BE2C (cell line): ENCODE measurements around the gene ESYT3.
"Not testable (repeated sequence)": the region's sequence is repeated elsewhere in the genome, so short reads cannot be mapped to it uniquely, and the experiment has no call there.

Experiments used
- DNase-seq: peaks from one replicate; pipeline ENCODE4 v3.0.0-alpha.2; 2020
- H3K27me3 ChIP-seq: fragments of 250-450 bp; sonication (Bioruptor Pico); 2 replicates; pipeline ENCODE4 v1.5.1; 2020; ENCODE audit warnings: mild to moderate bottlenecking
- H3K36me3 ChIP-seq: fragments of 250-450 bp; sonication (Bioruptor Pico); 2 replicates; pipeline ENCODE4 v1.5.1; 2020; ENCODE audit warnings: mild to moderate bottlenecking
- H3K4me1 ChIP-seq: fragments of 250-450 bp; sonication (Bioruptor Pico); 2 replicates; pipeline ENCODE4 v1.5.1; 2020
- H3K4me3 ChIP-seq: 2 replicates; pipeline ENCODE4 v1.5.1; 2011; ENCODE audit warnings: low read depth, low read length
- H3K9me3 ChIP-seq: fragments of 250-450 bp; sonication (Bioruptor Pico); 2 replicates; pipeline ENCODE4 v1.5.1; 2020
- TF ChIP-seq, protein P1 (sequence below): IDR thresholded peaks from 2 replicates; pipeline ENCODE4 v1.5.1; 2012; ENCODE audit warnings: mild to moderate bottlenecking, low read depth, low read length

Gene ESYT3

GRCh38 chr3:138492980-138493675 is 58.7 kb downstream of the ESYT3 start:
- Histone ChIP-seq H3K27me3 (no peaks in the 10 kb centered on the region), H3K9me3 (no peaks in the 10 kb centered on the region), H3K36me3 (no peaks in the 10 kb centered on the region), H3K4me1 (no peaks in the 10 kb centered on the region), H3K4me3 (no peak overlapping the region)
- TF ChIP-seq, protein P1, sequence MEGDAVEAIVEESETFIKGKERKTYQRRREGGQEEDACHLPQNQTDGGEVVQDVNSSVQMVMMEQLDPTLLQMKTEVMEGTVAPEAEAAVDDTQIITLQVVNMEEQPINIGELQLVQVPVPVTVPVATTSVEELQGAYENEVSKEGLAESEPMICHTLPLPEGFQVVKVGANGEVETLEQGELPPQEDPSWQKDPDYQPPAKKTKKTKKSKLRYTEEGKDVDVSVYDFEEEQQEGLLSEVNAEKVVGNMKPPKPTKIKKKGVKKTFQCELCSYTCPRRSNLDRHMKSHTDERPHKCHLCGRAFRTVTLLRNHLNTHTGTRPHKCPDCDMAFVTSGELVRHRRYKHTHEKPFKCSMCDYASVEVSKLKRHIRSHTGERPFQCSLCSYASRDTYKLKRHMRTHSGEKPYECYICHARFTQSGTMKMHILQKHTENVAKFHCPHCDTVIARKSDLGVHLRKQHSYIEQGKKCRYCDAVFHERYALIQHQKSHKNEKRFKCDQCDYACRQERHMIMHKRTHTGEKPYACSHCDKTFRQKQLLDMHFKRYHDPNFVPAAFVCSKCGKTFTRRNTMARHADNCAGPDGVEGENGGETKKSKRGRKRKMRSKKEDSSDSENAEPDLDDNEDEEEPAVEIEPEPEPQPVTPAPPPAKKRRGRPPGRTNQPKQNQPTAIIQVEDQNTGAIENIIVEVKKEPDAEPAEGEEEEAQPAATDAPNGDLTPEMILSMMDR = no peak
- DNase-seq = no peak

GRCh38 chr3:138493804-138494606 is 59.6 kb downstream of the ESYT3 start:
- DNase-seq = no peak
- TF ChIP-seq, protein P1 = no peak
- no peaks in the 10 kb centered on the region for H3K36me3 ChIP-seq

GRCh38 chr3:138494607-138494929 is 60.2 kb downstream of the ESYT3 start:
- TF ChIP-seq, protein P1 = no peak

More at GRCh38 chr3:138493804-138494606, 59.6 kb downstream of the ESYT3 start:
- H3K27me3 ChIP-seq = no peaks in the 10 kb centered on the region
- H3K9me3 ChIP-seq = no peaks in the 10 kb centered on the region
- no peak overlapping the region for H3K4me3 ChIP-seq
- no peaks in the 10 kb centered on the region for H3K4me1 ChIP-seq

DNA sequence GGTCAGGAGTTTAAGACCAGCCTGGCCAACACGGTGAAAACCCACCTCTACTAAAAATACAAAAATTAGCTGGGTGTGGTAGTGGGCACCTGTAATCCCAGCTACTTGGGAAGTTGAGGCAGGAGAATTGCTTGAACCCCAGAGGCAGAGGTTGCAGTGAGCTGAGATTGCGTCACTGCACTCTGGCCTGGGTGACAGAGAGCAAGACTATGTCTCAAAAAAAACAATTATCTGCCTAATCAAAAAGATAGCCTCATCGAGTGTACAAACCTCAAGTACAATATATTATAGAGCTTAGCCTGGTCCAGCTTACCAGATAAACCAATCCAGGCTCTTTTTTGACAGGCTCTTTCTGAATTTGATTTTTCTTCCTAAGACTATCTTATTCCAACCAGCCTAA is 61.2 kb downstream of the ESYT3 start:
- not testable (repeated sequence) for DNase-seq, H3K4me1 ChIP-seq, H3K4me3 ChIP-seq, H3K9me3 ChIP-seq, H3K27me3 ChIP-seq, H3K36me3 ChIP-seq

More at GRCh38 chr3:138494607-138494929, 60.2 kb downstream of the ESYT3 start:
- DNase-seq = no peak
- no peaks in the 10 kb centered on the region for H3K27me3 ChIP-seq
- no peaks in the 10 kb centered on the region for H3K9me3 ChIP-seq
- no peaks in the 10 kb centered on the region for H3K36me3 ChIP-seq
- H3K4me3 ChIP-seq = no peak overlapping the region
- no peaks in the 10 kb centered on the region for H3K4me1 ChIP-seq

- H3K9me3 ChIP-seq = no peaks in the 10 kb centered on the region
- TF ChIP-seq, protein P1 = no peak
- DNase-seq = no peak
Observed at GRCh38 chr3:138496436-138496835, 62.0 kb downstream of the ESYT3 start.

GRCh38 chr3:138497021-138497420 is 62.6 kb downstream of the ESYT3 start:
- H3K4me3 ChIP-seq = no peak overlapping the region
- TF ChIP-seq, protein P1 = no peak
- H3K27me3 ChIP-seq = no peaks in the 10 kb centered on the region
- DNase-seq = no peak
- no peaks in the 10 kb centered on the region for H3K4me1 ChIP-seq
- no peaks in the 10 kb centered on the region for H3K36me3 ChIP-seq
- H3K9me3 ChIP-seq = no peaks in the 10 kb centered on the region

More at GRCh38 chr3:138496436-138496835, 62.0 kb downstream of the ESYT3 start:
- no peak overlapping the region for H3K4me3 ChIP-seq
- no peaks in the 10 kb centered on the region for H3K27me3 ChIP-seq
- H3K36me3 ChIP-seq = no peaks in the 10 kb centered on the region
- no peaks in the 10 kb centered on the region for H3K4me1 ChIP-seq
